Measurements from ENCODE around the gene ZCWPW1.

ZCWPW1 gene

DNA sequence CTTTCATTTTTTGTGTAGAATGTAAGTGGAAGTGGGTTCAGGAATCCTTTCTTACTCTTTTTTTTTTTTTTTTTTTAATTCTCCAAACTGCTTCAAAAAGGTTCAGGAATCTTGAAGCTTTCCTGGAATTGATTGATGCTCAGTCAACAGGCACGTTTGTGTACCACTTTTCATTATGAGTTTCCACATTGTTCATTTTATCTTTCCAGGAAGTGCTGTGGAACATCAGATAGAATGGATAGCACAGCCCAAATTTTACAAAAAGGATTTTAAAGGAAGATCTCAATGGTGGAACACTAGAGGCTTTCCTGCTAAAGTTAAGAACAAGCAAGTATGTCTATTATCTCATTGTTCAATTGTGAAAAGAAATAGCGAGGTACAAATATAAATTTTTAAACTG is 9.7 kb upstream of the ZCWPW1 start:
- H3K27ac ChIP-seq: no peak overlapping the region
- TF ChIP-seq, protein P1, sequence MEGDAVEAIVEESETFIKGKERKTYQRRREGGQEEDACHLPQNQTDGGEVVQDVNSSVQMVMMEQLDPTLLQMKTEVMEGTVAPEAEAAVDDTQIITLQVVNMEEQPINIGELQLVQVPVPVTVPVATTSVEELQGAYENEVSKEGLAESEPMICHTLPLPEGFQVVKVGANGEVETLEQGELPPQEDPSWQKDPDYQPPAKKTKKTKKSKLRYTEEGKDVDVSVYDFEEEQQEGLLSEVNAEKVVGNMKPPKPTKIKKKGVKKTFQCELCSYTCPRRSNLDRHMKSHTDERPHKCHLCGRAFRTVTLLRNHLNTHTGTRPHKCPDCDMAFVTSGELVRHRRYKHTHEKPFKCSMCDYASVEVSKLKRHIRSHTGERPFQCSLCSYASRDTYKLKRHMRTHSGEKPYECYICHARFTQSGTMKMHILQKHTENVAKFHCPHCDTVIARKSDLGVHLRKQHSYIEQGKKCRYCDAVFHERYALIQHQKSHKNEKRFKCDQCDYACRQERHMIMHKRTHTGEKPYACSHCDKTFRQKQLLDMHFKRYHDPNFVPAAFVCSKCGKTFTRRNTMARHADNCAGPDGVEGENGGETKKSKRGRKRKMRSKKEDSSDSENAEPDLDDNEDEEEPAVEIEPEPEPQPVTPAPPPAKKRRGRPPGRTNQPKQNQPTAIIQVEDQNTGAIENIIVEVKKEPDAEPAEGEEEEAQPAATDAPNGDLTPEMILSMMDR (conservative IDR thresholded peaks at IDR 0.05): no peak

DNA sequence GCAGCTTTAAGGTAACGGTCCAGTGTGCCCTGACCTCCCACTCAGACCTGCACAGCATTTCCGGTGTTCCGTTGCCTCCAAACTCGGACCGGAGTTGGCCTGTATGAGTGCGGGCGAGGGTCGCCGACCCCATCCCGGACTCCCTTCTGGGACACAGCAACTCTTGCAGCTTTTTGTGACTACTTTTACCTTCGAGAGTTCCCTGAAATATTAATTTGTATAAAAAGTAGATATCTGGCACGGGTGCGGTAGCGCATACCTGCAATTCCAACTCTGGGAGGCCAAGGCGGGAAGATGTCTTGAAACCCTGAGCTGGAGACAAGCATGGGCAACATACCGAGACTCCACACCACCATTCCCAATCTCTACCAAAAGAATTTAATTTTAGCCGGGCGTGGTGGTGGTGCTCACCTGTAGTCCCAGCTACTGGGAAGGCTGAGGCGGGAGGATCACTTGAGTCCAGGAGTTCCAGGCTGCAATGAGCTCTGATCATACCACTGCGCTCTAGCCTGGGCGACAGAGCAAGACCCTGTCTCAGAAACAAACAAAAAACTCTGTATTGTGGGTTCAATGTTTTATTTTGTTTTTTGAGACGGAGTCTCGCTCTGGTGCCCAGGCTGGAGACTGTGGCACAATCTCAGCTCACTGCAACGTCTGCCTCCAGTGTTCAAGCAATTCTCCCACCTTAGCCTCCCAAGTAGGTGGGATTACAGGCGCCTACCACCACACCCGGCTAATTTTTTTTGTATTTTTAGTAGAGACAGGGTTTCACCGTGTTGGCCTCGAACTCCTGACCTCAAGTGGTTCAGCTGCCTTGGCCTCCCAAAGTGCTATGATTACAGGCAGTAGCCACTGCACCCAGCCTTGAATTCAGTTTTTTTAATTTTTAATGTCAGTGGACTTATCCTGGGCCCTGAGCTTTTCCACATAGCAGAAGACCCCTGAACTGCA is 8.9 kb upstream of the ZCWPW1 start:
- TF ChIP-seq, protein P1 (conservative IDR thresholded peaks at IDR 0.05): no peak
- peak overlapping the region; percentile 100 for H3K27ac ChIP-seq

DNA sequence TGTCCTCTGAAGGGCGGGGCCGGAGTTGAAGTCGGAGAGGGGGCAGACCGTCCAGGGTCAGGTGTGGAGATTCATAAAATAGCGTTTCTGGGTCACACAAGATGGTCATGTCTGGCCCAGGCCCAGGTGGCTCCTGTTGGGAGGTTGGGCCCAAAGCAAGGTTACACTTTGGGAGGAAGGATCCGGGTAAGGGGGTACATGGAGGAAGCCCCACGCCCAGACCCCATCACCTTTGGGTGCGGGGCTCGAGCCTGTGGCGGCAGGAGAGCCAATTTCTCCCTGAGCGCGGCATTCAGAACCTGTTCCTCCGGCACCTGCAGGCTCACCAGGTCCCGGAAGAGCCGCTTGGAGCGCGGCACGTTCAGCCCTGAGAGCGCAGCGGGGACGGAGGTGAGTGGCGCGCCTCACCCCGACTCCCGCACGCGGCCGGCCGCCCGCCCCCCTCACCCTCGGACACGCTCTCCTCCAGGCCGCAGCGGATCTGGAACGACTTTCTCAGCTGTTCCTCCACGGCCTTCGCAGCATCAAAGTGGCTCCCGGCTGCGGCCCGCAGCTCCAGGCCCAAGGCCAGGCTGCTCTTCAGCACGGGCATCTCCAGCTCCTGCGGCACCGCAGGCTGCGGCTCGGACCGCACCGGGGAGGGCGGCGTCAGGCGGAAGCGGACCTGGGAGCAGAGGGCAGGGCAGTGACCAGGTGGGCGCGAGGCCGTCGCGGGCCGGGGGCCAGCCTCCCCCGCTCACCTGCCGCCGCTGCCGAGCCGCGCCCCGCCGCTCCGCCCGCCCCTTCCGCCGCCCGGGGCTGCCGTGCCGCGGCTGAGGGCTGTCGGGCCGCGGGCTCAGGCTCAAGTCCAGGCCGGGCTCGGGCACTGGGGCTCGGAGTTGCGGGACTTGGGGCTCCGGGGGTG is 7.2 kb upstream of the ZCWPW1 start:
- TF ChIP-seq, protein P1 (conservative IDR thresholded peaks at IDR 0.05): no peak
- H3K27ac ChIP-seq: peak overlapping the region; percentile 100

DNA sequence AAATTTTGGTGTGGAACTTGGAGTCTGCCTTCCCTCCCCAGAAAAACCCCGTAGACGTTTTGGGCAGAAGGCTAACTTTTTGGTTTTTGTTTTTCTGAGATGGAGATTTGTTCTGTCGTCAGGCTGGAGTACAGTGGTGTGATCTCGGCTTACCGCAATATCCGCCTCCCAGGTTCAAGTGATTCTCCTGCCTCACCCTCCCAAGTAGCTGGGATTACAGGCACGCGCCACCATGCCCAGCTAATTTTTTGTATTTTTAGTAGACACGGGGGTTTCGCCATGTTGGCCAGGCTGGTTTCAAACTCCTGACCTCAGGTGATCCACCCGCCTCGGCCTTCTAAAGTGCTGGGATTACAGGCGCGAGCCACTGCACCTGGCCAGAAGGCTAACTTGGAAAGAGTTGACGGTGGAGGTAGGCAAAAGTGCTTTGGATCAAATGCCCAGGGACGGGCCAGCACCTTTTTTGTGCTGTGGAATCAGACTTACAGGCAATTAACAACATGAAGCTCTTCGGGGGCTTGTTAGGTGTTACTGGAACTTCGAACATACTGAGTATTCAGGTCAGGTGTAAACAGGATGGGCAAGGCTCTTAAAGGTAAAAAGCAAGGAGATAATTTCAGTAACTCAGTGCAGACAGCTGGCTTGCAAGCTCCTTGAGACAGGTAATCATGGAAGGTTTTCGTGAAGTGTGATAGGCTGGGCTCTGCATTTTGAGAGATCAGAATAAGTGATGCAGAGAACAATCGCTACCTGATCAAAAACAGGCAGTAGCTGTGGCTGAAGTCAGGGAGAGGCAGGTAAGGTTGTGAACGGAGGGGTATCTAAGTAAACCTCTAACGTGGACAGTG is 6.0 kb upstream of the ZCWPW1 start:
- peak overlapping the region; percentile 100 for H3K27ac ChIP-seq
- TF ChIP-seq, protein P1 (conservative IDR thresholded peaks at IDR 0.05): no peak

DNA sequence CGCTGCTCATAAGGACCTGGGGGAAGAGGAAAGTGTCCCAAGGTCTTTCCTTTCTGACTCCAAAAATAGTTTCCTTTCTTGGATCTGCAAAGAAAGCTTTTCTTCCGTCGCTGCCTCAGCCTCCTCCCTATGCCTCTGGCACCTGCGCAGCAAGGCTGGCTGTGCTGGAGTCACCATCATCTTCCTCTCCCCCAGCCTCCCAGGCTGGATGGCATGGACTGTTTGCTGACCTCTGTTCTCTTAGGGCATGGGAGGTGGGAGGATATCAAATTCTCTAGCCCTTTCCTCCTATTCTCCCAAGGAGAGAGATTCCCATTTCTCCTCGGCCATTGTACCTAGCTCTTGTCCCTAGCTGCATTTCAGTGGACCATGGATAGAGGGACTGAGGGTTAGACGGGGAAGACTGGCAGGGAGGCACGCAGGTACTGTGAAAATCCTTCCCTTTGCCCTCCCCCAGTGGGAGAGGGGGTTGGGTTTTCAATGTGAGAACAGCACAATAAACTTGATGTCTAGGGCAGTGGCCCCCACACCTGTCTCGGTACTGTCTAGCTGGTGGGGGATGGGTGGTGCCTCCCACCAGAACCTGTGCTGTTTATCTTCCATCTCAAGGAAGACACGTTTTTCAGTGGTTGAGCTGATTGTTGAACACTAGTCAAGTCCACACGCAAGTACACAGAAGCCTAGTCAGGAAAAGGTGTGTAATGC is 5.2 kb upstream of the ZCWPW1 start:
- peak overlapping the region; percentile 100 for H3K27ac ChIP-seq
- TF ChIP-seq, protein P1 (conservative IDR thresholded peaks at IDR 0.05): no peak

DNA sequence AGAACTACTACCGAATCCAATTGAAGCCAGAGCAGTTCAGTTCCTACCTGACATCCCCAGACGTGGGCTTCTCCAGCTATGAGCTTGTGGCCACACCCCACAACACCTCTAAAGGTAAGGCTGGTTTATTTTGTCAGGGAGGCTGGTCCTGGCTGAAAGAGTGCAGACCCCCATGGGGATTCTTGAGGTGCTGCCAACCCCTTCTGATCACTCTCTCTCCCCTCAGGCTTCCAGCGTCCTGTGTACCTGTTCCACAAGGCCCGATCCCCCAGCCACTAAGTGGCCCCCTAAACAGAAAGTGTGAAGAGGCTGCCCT is 4.7 kb upstream of the ZCWPW1 start:
- H3K27ac ChIP-seq: peak overlapping the region; percentile 100
- TF ChIP-seq, protein P1 (conservative IDR thresholded peaks at IDR 0.05): no peak

Data from VCaP (cell line).